HG03095 (cell line): ENCODE measurements around the gene CDO1.
A peak's percentile ranks its signal among the peaks of the same experiment; 100 is the strongest.

Source experiments
- ATAC-seq: cut with Tn5 transposase; IDR thresholded peaks from one replicate; pipeline ENCODE4 v1.9.1; 2021; ENCODE audit warnings: moderate library complexity; ENCODE audit not compliant: unreplicated experiment

CDO1 gene

DNA sequence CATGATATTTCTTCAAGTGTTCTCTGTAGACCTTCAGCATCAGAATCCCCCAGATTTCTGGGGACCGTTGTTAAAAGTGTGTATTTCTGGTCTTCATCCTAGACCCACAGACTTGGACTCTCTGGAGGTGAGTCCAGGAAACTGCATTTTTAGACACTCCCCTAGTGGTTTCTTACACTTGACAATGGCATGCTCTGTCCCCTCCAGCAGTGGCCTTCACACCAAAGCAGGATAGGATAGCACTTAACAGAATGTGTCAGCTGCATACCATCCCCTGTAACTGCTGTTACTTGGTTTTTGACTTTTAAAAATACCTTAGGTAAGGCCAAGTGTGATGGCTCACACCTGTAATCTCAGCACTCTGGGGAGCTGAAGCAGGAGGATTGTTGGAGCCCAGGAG is 20.8 kb downstream of the CDO1 start:
- ATAC-seq: no peak

DNA sequence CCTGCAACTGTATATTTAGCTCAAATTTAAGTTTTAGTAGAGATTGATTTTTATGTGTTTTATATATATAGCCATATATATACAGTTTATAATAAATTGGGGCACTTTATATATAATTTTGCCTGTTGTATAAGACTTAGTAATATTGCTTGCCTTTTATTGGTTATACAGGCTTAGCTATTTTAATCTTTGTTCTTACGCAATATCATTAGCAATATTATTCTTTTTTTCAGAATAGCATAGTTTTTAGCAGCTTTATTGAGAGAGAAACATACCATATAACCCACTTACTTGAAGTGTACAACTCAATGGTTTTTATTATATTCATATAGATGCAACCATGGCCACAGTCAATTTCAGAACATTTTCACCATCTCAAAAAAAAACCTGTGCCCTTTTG is 28.0 kb downstream of the CDO1 start:
- ATAC-seq: no peak

DNA sequence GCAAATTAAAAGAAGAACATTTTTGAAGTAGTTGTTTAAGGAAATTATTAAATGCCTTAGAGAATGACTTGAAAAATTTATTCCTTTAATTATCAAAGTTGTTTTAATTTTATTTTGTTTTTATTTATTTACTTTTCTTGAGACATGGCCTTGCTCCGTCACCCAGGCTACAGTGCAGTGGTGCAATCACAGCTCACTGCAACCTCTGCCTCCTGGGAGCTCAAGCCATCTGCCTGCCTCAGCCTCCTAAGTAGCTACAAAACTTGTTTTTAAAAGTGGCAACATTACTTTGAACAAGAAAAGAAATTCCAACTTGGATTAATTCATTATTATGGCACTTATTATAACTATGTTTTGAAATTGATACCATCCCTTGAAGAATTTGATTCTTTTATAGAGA is 29.0 kb downstream of the CDO1 start:
- ATAC-seq: no peak

DNA sequence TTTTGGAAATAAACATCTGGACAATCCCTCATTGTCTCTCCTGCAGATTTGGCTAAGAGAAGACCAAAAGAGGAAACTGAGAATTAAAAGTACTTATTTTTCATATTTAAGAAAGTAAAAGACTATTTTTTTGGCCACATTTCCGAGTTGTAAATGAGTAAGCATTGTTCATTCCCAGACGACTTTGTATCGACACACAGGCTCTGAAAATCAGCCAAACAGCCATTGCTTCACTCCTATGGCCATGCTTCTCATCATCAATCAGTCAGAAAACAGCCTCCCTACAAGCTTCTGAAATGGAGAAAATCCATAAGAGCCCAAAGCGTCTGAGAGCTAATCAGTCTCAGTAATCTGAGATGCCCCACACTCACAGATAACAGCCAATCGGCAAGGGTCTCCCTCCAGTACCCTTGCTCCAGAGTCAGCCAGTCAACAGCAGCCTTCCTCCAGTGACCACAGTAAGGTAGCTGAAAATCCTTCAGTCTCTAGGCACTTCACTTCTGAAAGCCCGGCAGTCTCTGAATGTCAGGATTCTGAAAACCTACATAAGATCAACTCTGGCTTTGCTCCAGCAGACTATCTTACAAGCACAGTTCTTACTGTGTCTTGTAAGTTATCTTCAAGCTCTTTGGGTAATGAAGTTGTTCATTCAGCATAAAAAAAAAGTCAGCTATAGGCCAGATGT is 30.9 kb downstream of the CDO1 start:
- ATAC-seq: no peak

GRCh38 chr5:115778417-115778816 is 38.0 kb downstream of the CDO1 start:
- no peak for ATAC-seq

GRCh38 chr5:115776989-115777388 is 39.5 kb downstream of the CDO1 start:
- no peak for ATAC-seq

GRCh38 chr5:115775999-115776398 is 40.5 kb downstream of the CDO1 start:
- ATAC-seq: no peak

GRCh38 chr5:115774684-115775083 is 41.8 kb downstream of the CDO1 start:
- ATAC-seq: no peak

DNA sequence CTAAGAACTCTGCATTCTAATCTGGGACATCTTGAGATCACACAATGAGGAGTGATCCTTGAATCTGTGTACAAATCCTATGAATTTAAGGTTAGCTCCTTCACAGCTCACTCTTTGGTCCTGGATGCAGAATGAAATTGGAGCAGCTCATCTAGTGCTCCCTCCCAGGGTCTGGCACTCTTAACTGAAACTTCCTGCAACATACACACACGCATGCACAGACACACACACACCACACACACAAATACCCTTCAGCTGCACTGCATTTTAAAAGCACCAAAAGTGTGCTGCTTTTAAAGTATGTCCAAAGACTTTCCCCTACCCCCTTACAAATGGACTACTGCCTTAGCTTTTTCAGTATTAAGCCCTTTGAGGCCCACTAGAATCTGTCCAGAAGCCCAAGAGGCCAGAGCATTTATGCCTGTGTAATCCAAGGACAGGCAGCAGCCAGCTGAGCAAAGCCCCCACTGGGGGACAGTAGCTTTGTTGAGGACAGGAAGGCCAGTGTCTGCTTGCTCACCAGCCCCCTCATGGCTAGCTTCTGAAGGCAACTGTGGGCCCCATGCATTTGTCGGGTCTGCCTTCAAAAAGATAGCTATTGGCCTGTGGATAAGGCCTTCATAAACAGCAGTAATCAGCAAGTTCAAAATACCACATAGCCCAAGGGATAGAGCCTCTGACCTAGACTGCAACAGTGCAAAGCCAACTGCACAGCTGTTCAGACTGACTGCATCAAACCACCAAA is 43.6 kb downstream of the CDO1 start:
- no peak for ATAC-seq

DNA sequence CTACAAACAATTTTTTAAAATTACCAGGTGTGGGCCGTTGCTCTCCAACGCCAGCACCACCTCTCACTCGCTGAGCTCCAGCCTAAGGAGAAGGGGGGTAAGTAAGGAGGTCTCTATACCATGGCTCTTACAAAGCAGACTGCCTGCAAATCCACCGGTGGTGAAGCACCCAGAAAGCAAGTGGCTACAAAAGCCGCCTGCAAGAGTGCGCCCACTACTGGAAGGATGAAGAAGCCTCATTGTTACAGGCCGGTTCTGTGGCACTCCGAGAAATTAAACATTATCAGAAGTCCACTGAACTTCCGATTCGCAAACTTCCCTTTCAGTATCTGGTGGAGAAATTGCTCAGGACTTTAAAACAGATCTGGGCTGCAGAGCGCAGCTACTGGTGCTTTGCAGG is 46.0 kb downstream of the CDO1 start:
- no peak for ATAC-seq

DNA sequence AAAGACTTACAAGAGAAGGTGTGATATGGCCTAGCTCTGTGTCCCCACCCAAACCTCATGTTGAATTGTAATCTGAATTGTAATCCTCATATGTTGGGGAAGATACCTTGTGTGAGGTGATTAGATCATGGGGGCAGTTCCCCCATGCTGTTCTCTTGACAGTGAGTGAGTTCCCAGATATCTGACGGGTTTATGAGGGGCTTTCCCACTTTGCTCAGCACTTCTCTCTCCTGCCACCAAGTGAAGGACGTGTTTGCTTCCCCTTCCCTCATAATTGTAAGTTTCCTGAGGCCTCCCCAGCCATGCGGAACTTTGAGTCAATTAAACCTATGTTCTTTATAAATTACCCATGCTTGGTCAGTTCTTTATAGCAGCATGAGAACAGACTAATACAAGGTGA is 49.0 kb downstream of the CDO1 start:
- ATAC-seq: peak; percentile 60

GRCh38 chr5:115766608-115767007 is 49.9 kb downstream of the CDO1 start:
- ATAC-seq: no peak

- ATAC-seq: no peak
Measured at GRCh38 chr5:115758356-115758755, 58.1 kb downstream of the CDO1 start.

DNA sequence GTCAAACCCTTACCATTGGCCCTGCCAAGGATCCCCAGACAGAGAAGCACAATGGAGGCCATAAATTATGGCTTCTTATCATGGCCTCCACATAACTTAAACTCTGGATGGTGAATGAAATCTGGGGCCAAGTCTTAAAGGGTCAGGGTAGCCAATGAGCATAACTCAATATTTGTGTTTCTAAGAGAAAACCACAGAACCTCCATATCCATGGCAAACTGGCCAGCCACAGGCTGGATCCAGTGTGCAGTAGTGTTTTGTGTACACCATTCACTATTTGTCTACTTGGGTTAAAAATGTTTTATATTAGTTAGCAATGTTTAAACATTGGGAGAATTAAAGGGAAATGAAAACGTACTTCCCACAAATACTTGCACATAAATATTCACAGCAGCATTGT is 60.8 kb downstream of the CDO1 start:
- no peak for ATAC-seq
